HepG2 (cell line): ENCODE results near the gene IDUA. TPM values are rescaled to one million over a fixed set of nuclear protein-coding genes. Genes with fewer than 3 reads are reported as not detected.
A peak's percentile ranks its signal among the peaks of the same experiment; 100 is the strongest.

Source experiments
- FIP1L1 ChIP-seq: fragments of 200-400 bp; formaldehyde crosslinking; IDR thresholded peaks from 2 replicates; pipeline ENCODE4 v1.6.1; 2018; ENCODE audit warnings: low read depth, mild to moderate bottlenecking, low read length, moderate library complexity, borderline replicate concordance; ENCODE audit not compliant: insufficient read depth
- HOXA9 ChIP-seq: sonication (generic); formaldehyde crosslinking; IDR thresholded peaks from 2 replicates; pipeline ENCODE4 v1.8.1; 2022; ENCODE audit warnings: missing genetic modification reagents, mild to moderate bottlenecking, moderate library complexity, borderline replicate concordance
- KMT2A ChIP-seq: sonication (generic); formaldehyde crosslinking; IDR thresholded peaks from 2 replicates; pipeline ENCODE4 v1.4.0; 2020; ENCODE audit warnings: missing genetic modification reagents
- PAXIP1 ChIP-seq: sonication (generic); formaldehyde crosslinking; conservative IDR thresholded peaks from 2 replicates; pipeline ENCODE4 v1.4.0; 2020; ENCODE audit warnings: mild to moderate bottlenecking, missing genetic modification reagents, moderate library complexity
- RBFOX2 ChIP-seq: fragments of 200-400 bp; formaldehyde crosslinking; IDR thresholded peaks from 2 replicates; pipeline ENCODE4 v1.6.1; 2017; ENCODE audit warnings: low read depth, mild to moderate bottlenecking, low read length
- RERE ChIP-seq: IDR thresholded peaks from 2 replicates; pipeline ENCODE4 v1.6.1; 2016; ENCODE audit warnings: low read depth, missing genetic modification reagents, missing compliant biosample characterization
- RORA ChIP-seq: sonication (generic); formaldehyde crosslinking; IDR thresholded peaks from 2 replicates; pipeline ENCODE4 v1.5.0; 2020; ENCODE audit warnings: mild to moderate bottlenecking, missing genetic modification reagents, moderate library complexity
- ZBTB3 ChIP-seq: sonication (generic); formaldehyde crosslinking; IDR thresholded peaks from 2 replicates; pipeline ENCODE4 v1.4.0; 2020; ENCODE audit warnings: low read depth, mild to moderate bottlenecking, moderate library complexity, missing genetic modification reagents, borderline replicate concordance
- ZNF17 ChIP-seq: sonication (generic); formaldehyde crosslinking; IDR thresholded peaks from 2 replicates; pipeline ENCODE4 v1.5.0; 2020; ENCODE audit warnings: mild to moderate bottlenecking, missing genetic modification reagents
- ZNF225 ChIP-seq: sonication (generic); formaldehyde crosslinking; IDR thresholded peaks from 2 replicates; pipeline ENCODE4 v1.4.0; 2020; ENCODE audit warnings: mild to moderate bottlenecking, missing genetic modification reagents
- ZNF569 ChIP-seq: sonication (generic); formaldehyde crosslinking; IDR thresholded peaks from 2 replicates; pipeline ENCODE4 v1.5.0; 2020; ENCODE audit warnings: mild to moderate bottlenecking, missing genetic modification reagents, moderate library complexity, borderline replicate concordance
- ZNF574 ChIP-seq: sonication (generic); formaldehyde crosslinking; IDR thresholded peaks from 2 replicates; pipeline ENCODE4 v1.4.0; 2020; ENCODE audit warnings: missing genetic modification reagents
- ZNF709 ChIP-seq: sonication (generic); formaldehyde crosslinking; IDR thresholded peaks from 2 replicates; pipeline ENCODE4 v1.5.0; 2020; ENCODE audit warnings: mild to moderate bottlenecking, missing genetic modification reagents
- ZNF766 ChIP-seq: sonication (generic); formaldehyde crosslinking; IDR thresholded peaks from 2 replicates; pipeline ENCODE4 v1.5.0; 2020; ENCODE audit warnings: missing genetic modification reagents, borderline replicate concordance
- ZNF790 ChIP-seq: sonication (generic); formaldehyde crosslinking; IDR thresholded peaks from 2 replicates; pipeline ENCODE4 v1.8.0; 2022; ENCODE audit warnings: missing genetic modification reagents, mild to moderate bottlenecking, borderline replicate concordance
- polyA plus RNA-seq, 8 experiments: library from polyadenylated mRNA; depleted of rRNA in 3 of 8; stranded (reverse) in 7 of 8; unstranded in 1 of 8; fragments of >200 nt; fragmentation: Illumina TruSeq in 4 of 8; extraction: Trizol in 4 of 8; gene quantifications; 2 replicates each; pipeline versions ENCODE4 v1.2.1 to v1.2.3, GENCODE V29; 2011 to 2016; ENCODE audit warnings: low read depth in 4 of 8, missing spikeins in 1 of 8, mixed read lengths in 1 of 8; ENCODE audit not compliant: insufficient read depth in 1 of 8
- total RNA-seq, 5 experiments: library from RNA; depleted of rRNA; stranded (reverse); fragments of >200 nt; fragmentation: Illumina TruSeq; extraction: Trizol; gene quantifications; 2 replicates each; pipeline ENCODE4 v1.2.3, GENCODE V29; 2016; ENCODE audit warnings: low read depth in 1 of 5

IDUA gene
- total and polyA plus RNA-seq, 2 of the 13 experiments (the other 11 are each of a cell fraction or from before 2014, with no cell fraction given) = 0.77 to 1.0 TPM

- TF ChIP-seq ZNF574 (no peak), ZNF790 (CRISPR knock-in tag) (no peak), PAXIP1 (CRISPR knock-in tag) (no peak), KMT2A (CRISPR knock-in tag) (no peak), ZNF569 (CRISPR knock-in tag) (no peak), ZNF766 (no peak), FIP1L1 (no peak), ZNF709 (CRISPR knock-in tag) (no peak), ZBTB3 (CRISPR knock-in tag) (no peak), RERE (CRISPR knock-in tag) (no peak), ZNF17 (no peak), RORA (no peak), ZNF225 (CRISPR knock-in tag) (no peak), HOXA9 (CRISPR knock-in tag) (no peak), RBFOX2 (peak; percentile 26; the same call in 1 of the 2 replicates)
Measured at GRCh38 chr4:972651-973424, 14.0 kb upstream of the IDUA start (continued).
